ENCODE data around the gene CACNG7. TPM values are rescaled to one million over a fixed set of nuclear protein-coding genes. Genes with fewer than 3 reads are reported as not detected.
A peak's percentile ranks its signal among the peaks of the same experiment; 100 is the strongest.

CACNG7 gene
- total RNA-seq, 1 donor = 1.9 TPM

- H3K4me3 ChIP-seq (ENCODE audit: low read depth, low read length) = peak overlapping the region; percentile 82
- no peak for DNase-seq (ENCODE audit: low read depth)
Measured at GRCh38 chr19:53960187-53960586, 51.1 kb downstream of the CACNG7 start.

GRCh38 chr19:53960886-53961285 is 51.8 kb downstream of the CACNG7 start:
- H3K4me3 ChIP-seq (ENCODE audit: low read depth, low read length) = peak overlapping the region; percentile 82
- TF ChIP-seq CTCF (IDR thresholded peaks at IDR 0.05; ENCODE audit: insufficient read depth, low read length) = no peak
- no peak for DNase-seq (ENCODE audit: low read depth)

More at GRCh38 chr19:53960187-53960586, 51.1 kb downstream of the CACNG7 start:
- TF ChIP-seq CTCF (IDR thresholded peaks at IDR 0.05; ENCODE audit: insufficient read depth, low read length) = no peak

- H3K4me3 ChIP-seq (ENCODE audit: low read depth, low read length) = peak overlapping the region; percentile 82
- no peak for TF ChIP-seq CTCF (IDR thresholded peaks at IDR 0.05; ENCODE audit: insufficient read depth, low read length)
- DNase-seq (ENCODE audit: low read depth) = peak; percentile 78
Measured at GRCh38 chr19:53961523-53962356, 52.7 kb downstream of the CACNG7 start.

GRCh38 chr19:53962887-53963431 is 53.9 kb downstream of the CACNG7 start, which contains the start of gene CACNG8:
Gene CACNG8, plus strand, starts transcription at chr19:53962937.
- peak within 1 kb of the TSS; percentile 82 for H3K4me3 ChIP-seq (ENCODE audit: low read depth, low read length)
- no peak for TF ChIP-seq CTCF (IDR thresholded peaks at IDR 0.05; ENCODE audit: insufficient read depth, low read length)
- no peak for DNase-seq (ENCODE audit: low read depth)

GRCh38 chr19:53965091-53965490 is 56.0 kb downstream of the CACNG7 start:
- H3K4me3 ChIP-seq (ENCODE audit: low read depth, low read length) = peak overlapping the region; percentile 22
- TF ChIP-seq CTCF (IDR thresholded peaks at IDR 0.05; ENCODE audit: insufficient read depth, low read length) = no peak
- DNase-seq (ENCODE audit: low read depth) = no peak

GRCh38 chr19:53966931-53967330 is 57.9 kb downstream of the CACNG7 start:
- no peak overlapping the region for H3K4me3 ChIP-seq (ENCODE audit: low read depth, low read length)
- TF ChIP-seq CTCF (IDR thresholded peaks at IDR 0.05; ENCODE audit: insufficient read depth, low read length) = no peak
- no peak for DNase-seq (ENCODE audit: low read depth)

Data from fibroblast of the aortic adventitia (primary cell).